WTC11 (cell line): Measurements from ENCODE around the gene STK32C. TPM values are rescaled to one million over a fixed set of nuclear protein-coding genes. Genes with fewer than 3 reads are reported as not detected.

ENCODE experiments used
- ATAC-seq: fragments of 200-7000 bp; cut with Tn5 transposase; 2 replicates; pipeline ENCODE4 v1.10.0; 2021; ENCODE audit warnings: mild to moderate bottlenecking, moderate library complexity
- CTCF ChIA-PET: fragments of 300-600 bp; sonication (Branson Sonifier 250); formaldehyde crosslinking; loops from one replicate; lab custom pipeline; 2021; ENCODE audit warnings: antibody characterized with exemption; lab: Charles Lee
- POLR2A ChIA-PET: fragments of 350-600 bp; sonication (Branson Sonifier 250); formaldehyde crosslinking; loops from one replicate; lab custom pipeline; 2021; ENCODE audit warnings: antibody characterized with exemption; lab: Charles Lee
- DNase-seq: peaks from one replicate; pipeline ENCODE4 v3.0.0; 2021; ENCODE audit warnings: low spot score
- H3K27ac Mint-ChIP-seq: 2 replicates; pipeline ENCODE4 v1.8.0; 2021; ENCODE audit warnings: mixed read lengths
- H3K27me3 Mint-ChIP-seq: 2 replicates; pipeline ENCODE4 v1.8.0; 2021; ENCODE audit warnings: low read depth, mild to moderate bottlenecking, moderate library complexity, mixed read lengths
- H3K36me3 Mint-ChIP-seq: 2 replicates; pipeline ENCODE4 v1.8.0; 2021; ENCODE audit warnings: mixed read lengths
- H3K4me1 Mint-ChIP-seq: 2 replicates; pipeline ENCODE4 v1.8.0; 2022; ENCODE audit warnings: mixed read lengths
- H3K4me3 Mint-ChIP-seq: 2 replicates; pipeline ENCODE4 v1.8.0; 2021; ENCODE audit warnings: mild to moderate bottlenecking, moderate library complexity, mixed read lengths
- H3K9me3 Mint-ChIP-seq: 2 replicates; pipeline ENCODE4 v1.8.0; 2021; ENCODE audit warnings: mixed read lengths
- CBFB ChIP-seq: sonication (generic); formaldehyde crosslinking; IDR thresholded peaks from 2 replicates; pipeline ENCODE4 v1.8.1; 2022; ENCODE audit warnings: mild to moderate bottlenecking, low read depth, missing genetic modification reagents
- E2F1 ChIP-seq: sonication (generic); formaldehyde crosslinking; IDR thresholded peaks from 2 replicates; pipeline ENCODE4 v1.8.0; 2022; ENCODE audit warnings: mild to moderate bottlenecking, missing genetic modification reagents
- ELF4 ChIP-seq: sonication (generic); formaldehyde crosslinking; IDR thresholded peaks from 2 replicates; pipeline ENCODE4 v1.8.1; 2022; ENCODE audit warnings: low read depth, mild to moderate bottlenecking, moderate library complexity, missing genetic modification reagents
- ESRRA ChIP-seq: sonication (generic); formaldehyde crosslinking; IDR thresholded peaks from 2 replicates; pipeline ENCODE4 v1.8.1; 2022; ENCODE audit warnings: mild to moderate bottlenecking, missing genetic modification reagents, borderline replicate concordance
- ETV6 ChIP-seq: sonication (generic); formaldehyde crosslinking; IDR thresholded peaks from 2 replicates; pipeline ENCODE4 v1.8.1; 2022; ENCODE audit warnings: mild to moderate bottlenecking, missing genetic modification reagents
- FOXP1 ChIP-seq: sonication (generic); formaldehyde crosslinking; IDR thresholded peaks from 2 replicates; pipeline ENCODE4 v1.8.0; 2022; ENCODE audit warnings: missing genetic modification reagents, mild to moderate bottlenecking, moderate library complexity, borderline replicate concordance
- GABPB1 ChIP-seq: sonication (generic); formaldehyde crosslinking; IDR thresholded peaks from 2 replicates; pipeline ENCODE4 v1.8.1; 2023; ENCODE audit warnings: mild to moderate bottlenecking, missing genetic modification reagents
- IRF1 ChIP-seq: sonication (generic); formaldehyde crosslinking; IDR thresholded peaks from 2 replicates; pipeline ENCODE4 v1.8.0; 2023; ENCODE audit warnings: missing genetic modification reagents
- KAT7 ChIP-seq: sonication (generic); formaldehyde crosslinking; IDR thresholded peaks from 2 replicates; pipeline ENCODE4 v1.8.1; 2023; ENCODE audit warnings: missing genetic modification reagents, mild to moderate bottlenecking, borderline replicate concordance
- MAX ChIP-seq: sonication (generic); formaldehyde crosslinking; IDR thresholded peaks from 2 replicates; pipeline ENCODE4 v1.8.0; 2022; ENCODE audit warnings: mild to moderate bottlenecking, missing genetic modification reagents
- NFATC4 ChIP-seq: fragments of 250-450 bp; sonication (Bioruptor Pico); IDR thresholded peaks from 2 replicates; pipeline ENCODE4 v1.9.0; 2021; ENCODE audit warnings: mild to moderate bottlenecking
- NFE2L1 ChIP-seq: sonication (generic); formaldehyde crosslinking; IDR thresholded peaks from 2 replicates; pipeline ENCODE4 v1.8.1; 2023; ENCODE audit warnings: missing genetic modification reagents
- NFYB ChIP-seq: sonication (generic); formaldehyde crosslinking; conservative IDR thresholded peaks from 2 replicates; pipeline ENCODE4 v1.8.0; 2022; ENCODE audit warnings: low read depth, missing genetic modification reagents
- PRDM15 ChIP-seq: sonication (generic); formaldehyde crosslinking; IDR thresholded peaks from 2 replicates; pipeline ENCODE4 v1.8.0; 2022; ENCODE audit warnings: missing genetic modification reagents
- TEAD4 ChIP-seq: sonication (generic); formaldehyde crosslinking; IDR thresholded peaks from 2 replicates; pipeline ENCODE4 v1.8.0; 2022; ENCODE audit warnings: mild to moderate bottlenecking, missing genetic modification reagents
- USF2 ChIP-seq: sonication (generic); formaldehyde crosslinking; IDR thresholded peaks from 2 replicates; pipeline ENCODE4 v1.8.1; 2023; ENCODE audit warnings: mild to moderate bottlenecking, missing genetic modification reagents, moderate library complexity
- ZNF263 ChIP-seq: sonication (generic); formaldehyde crosslinking; IDR thresholded peaks from 2 replicates; pipeline ENCODE4 v1.8.1; 2022; ENCODE audit warnings: low read depth, mild to moderate bottlenecking, moderate library complexity, missing genetic modification reagents
- ZNF317 ChIP-seq: sonication (generic); formaldehyde crosslinking; IDR thresholded peaks from 2 replicates; pipeline ENCODE4 v1.8.1; 2023; ENCODE audit warnings: low read depth, mild to moderate bottlenecking, moderate library complexity, missing genetic modification reagents, borderline replicate concordance
- ZNF416 ChIP-seq: fragments of 250-450 bp; sonication (Bioruptor Pico); IDR thresholded peaks from 2 replicates; pipeline ENCODE4 v1.9.0; 2021; ENCODE audit warnings: mild to moderate bottlenecking, inconsistent platforms
- ZNF423 ChIP-seq: fragments of 250-450 bp; sonication (Bioruptor Pico); IDR thresholded peaks from 2 replicates; pipeline ENCODE4 v2.1.2; 2022; ENCODE audit warnings: mild to moderate bottlenecking, moderate library complexity
- ZNF512 ChIP-seq: sonication (generic); formaldehyde crosslinking; IDR thresholded peaks from 2 replicates; pipeline ENCODE4 v1.8.1; 2022; ENCODE audit warnings: missing genetic modification reagents, borderline replicate concordance
- ZSCAN18 ChIP-seq: fragments of 250-450 bp; sonication (Bioruptor Pico); IDR thresholded peaks from 2 replicates; pipeline ENCODE4 v2.1.2; 2022; ENCODE audit warnings: mild to moderate bottlenecking, moderate library complexity
- total RNA-seq: library from RNA; stranded (reverse); gene quantifications from 3 replicates; pipeline ENCODE4 v1.2.3, GENCODE V29; 2021

STK32C gene
- total RNA-seq, 1 experiment from 2014 or later, result 20.7 TPM

- POLR2A ChIA-PET, result no interaction called here
- Mint-ChIP-seq H3K4me1 (peaks cover 3% of the 10 kb centered on the region; the same call in 1 of the 2 replicates), H3K27ac (no peak overlapping the region), H3K9me3 (no peaks in the 10 kb centered on the region), H3K4me3 (no peak overlapping the region), H3K27me3 (no peaks in the 10 kb centered on the region), H3K36me3 (no peaks in the 10 kb centered on the region)
- CTCF ChIA-PET, result no interaction called here
- no peak for TF ChIP-seq CBFB
- TF ChIP-seq GABPB1, result no peak
- no peak for TF ChIP-seq PRDM15
- TF ChIP-seq NFYB (CRISPR knock-in tag), result no peak
- no peak for ATAC-seq
- DNase-seq, result no peak
These were observed 15.9 kb downstream of the STK32C start for GRCh38 chr10:132291826-132292225.

- no peak for DNase-seq
- CTCF ChIA-PET, result no interaction called here
- POLR2A ChIA-PET, result no interaction called here
These were observed 17.1 kb downstream of the STK32C start for GRCh38 chr10:132290631-132291030.

GRCh38 chr10:132289439-132289838 lies 18.3 kb downstream of the STK32C start:
- Mint-ChIP-seq H3K4me3 (no peak overlapping the region), H3K4me1 (peaks cover 3% of the 10 kb centered on the region; the same call in 1 of the 2 replicates), H3K27ac (no peak overlapping the region), H3K27me3 (no peaks in the 10 kb centered on the region), H3K9me3 (no peaks in the 10 kb centered on the region), H3K36me3 (no peaks in the 10 kb centered on the region)
- DNase-seq (no peak), ATAC-seq (no peak)
- ChIA-PET CTCF (no interaction called here), POLR2A (no interaction called here)
- TF ChIP-seq ZSCAN18 (CRISPR knock-in tag) (no peak), ETV6 (CRISPR knock-in tag) (no peak), TEAD4 (CRISPR knock-in tag) (no peak), ZNF263 (CRISPR knock-in tag) (no peak), ZNF416 (CRISPR knock-in tag) (no peak), NFATC4 (no peak), ZNF423 (CRISPR knock-in tag) (no peak), ZNF317 (CRISPR knock-in tag) (no peak), KAT7 (CRISPR knock-in tag) (no peak), FOXP1 (CRISPR knock-in tag) (no peak), E2F1 (CRISPR knock-in tag) (no peak), USF2 (CRISPR knock-in tag) (no peak)

More at GRCh38 chr10:132290631-132291030, 17.1 kb downstream of the STK32C start:
- no peak overlapping the region for H3K4me3 Mint-ChIP-seq
- no peaks in the 10 kb centered on the region for H3K27me3 Mint-ChIP-seq
- ATAC-seq, result no peak
- no peaks in the 10 kb centered on the region for H3K9me3 Mint-ChIP-seq
- H3K4me1 Mint-ChIP-seq, result peaks cover 3% of the 10 kb centered on the region; the same call in 1 of the 2 replicates
- TF ChIP-seq IRF1 (CRISPR knock-in tag), result no peak
- TF ChIP-seq ZNF263 (CRISPR knock-in tag), result no peak
- TF ChIP-seq MAX (CRISPR knock-in tag), result no peak
- no peak for TF ChIP-seq NFE2L1 (CRISPR knock-in tag)
- no peak for TF ChIP-seq ESRRA (CRISPR knock-in tag)
- TF ChIP-seq ELF4 (CRISPR knock-in tag), result no peak
- TF ChIP-seq ZNF512 (CRISPR knock-in tag), result no peak
- no peaks in the 10 kb centered on the region for H3K36me3 Mint-ChIP-seq
- no peak overlapping the region for H3K27ac Mint-ChIP-seq
